Panc1 (cell line): ENCODE results near the gene PDE6B.

Experiments used
- CTCF ChIP-seq: fragments of 450-650 bp; IDR thresholded peaks from 2 replicates; pipeline ENCODE4 v1.5.1; 2017; ENCODE audit warnings: mild to moderate bottlenecking
- POLR2AphosphoS5 ChIP-seq: IDR thresholded peaks from 2 replicates; pipeline ENCODE4 v1.6.1; 2012; ENCODE audit warnings: mild to moderate bottlenecking, low read depth, low read length, moderate library complexity

GRCh38 chr4:613126-613525 is 12.2 kb upstream of the PDE6B start:
- no peak for TF ChIP-seq CTCF
- TF ChIP-seq POLR2AphosphoS5 = no peak
